ENCODE measurements around the gene SLC25A21.
"Not testable (repeated sequence)": the region's sequence is repeated elsewhere in the genome, so short reads cannot be mapped to it uniquely, and the experiment has no call there.

SLC25A21 gene

DNA sequence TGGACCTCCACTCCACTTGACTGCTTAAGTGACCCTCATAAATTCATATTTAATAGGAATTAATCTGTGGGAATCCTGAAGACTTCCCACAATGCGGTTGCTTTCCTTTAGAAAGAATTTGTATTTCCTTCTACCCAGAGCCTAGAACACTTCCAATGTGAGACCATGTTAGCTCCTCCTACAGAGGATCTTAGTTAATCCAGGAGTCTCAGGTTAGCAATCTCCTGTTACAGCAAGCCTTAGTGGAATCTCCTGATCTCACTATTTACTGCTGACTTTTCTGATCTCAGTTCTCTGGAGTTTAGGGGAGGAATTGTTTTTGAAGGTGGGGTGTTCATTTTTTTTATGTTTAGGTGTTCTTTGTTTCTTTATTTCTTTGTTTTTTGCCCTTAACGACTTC is 186.0 kb downstream of the SLC25A21 start:
- no peak for DNase-seq (ENCODE audit: low read depth, low spot score)

DNA sequence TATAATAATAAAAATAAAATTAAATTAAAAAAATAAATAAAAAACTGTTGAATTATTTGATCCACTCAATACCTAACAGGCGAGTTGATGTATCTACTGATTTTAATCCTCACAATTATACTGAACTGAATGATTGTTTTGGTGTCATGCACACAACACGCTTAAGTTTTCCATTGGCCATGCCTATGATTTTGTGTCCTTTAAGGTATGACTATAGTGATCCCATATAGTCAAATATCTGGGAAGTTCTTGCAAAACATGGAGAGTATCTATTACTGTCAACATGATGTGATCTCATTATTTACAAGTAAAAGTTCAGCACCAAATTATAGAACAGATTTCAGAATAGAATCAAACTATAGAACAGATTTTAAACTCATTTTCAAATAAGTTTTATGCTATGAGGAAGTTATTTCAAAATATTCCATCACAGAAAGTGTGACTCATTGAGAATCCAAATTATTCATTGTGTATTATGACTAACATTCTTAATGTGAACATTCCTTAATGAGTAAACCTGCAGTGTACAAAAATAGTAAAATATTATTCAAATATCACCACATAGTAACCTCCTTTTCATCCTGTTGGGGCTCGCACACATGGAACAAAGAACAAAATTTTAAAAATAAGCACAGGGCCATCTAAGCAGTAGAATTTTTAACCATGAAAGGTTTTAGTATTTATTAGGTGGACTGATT is 190.4 kb downstream of the SLC25A21 start:
- DNase-seq (ENCODE audit: low read depth, low spot score): no peak

DNA sequence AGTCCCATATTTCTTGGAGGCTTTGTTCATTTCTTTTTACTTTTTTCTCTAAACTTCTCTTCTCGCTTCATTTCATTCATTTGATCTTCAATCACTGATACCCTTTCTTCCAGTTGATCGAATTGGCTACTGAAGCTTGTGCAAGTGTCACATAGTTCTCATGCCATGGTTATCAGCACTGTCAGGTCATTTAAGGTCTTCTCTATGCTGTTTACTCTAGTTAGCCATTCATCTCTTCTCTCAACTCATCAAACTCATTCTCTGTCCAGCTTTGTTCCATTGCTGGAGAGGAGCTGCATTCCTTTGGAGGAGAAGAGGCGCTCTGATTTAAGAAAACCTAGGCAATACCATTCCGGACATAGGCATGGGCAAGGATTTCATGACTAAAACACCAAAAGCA is 192.0 kb downstream of the SLC25A21 start:
- DNase-seq (ENCODE audit: low read depth, low spot score): not testable (repeated sequence)

DNA sequence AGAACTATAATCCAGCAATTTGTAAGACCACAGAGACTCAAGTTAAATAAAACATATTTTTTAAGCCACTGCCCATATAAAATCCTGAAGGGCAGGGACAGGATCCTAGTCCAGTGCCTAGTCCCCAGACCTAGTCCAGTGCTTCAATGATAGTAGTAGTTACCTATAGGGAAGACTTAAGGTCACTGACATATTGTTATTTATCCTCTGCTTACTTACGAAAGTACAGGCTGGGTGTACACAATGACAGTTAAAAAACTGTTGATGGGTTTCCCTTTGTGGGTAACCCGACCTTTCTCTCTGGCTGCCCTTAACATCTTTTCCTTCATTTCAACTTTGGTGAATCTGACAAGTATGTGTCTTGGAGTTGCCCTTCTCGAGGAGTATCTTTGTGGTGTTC is 192.5 kb downstream of the SLC25A21 start:
- DNase-seq (ENCODE audit: low read depth, low spot score): no peak

DNA sequence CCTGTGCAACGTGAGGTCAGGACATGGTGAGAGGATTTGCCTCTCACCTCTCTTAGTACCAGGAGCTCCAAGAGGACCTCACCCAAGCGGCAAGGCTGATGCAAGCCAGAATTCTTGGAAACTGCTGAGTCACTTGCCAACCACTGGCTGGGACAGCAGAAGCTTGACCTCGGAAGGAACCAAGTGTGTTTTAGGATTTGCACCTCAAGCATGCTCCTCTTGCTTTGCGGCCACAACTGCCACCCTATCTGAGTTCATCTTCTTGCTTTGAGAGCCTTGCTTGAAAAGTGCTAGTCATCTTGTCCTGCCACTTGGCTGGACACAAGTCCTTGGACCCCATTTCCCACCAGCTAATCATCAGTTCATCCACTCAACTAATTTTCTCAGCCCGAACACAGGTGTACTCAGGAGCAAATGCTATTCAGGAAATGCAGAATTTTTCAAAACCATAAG is 195.8 kb downstream of the SLC25A21 start:
- DNase-seq (ENCODE audit: low read depth, low spot score): no peak

DNA sequence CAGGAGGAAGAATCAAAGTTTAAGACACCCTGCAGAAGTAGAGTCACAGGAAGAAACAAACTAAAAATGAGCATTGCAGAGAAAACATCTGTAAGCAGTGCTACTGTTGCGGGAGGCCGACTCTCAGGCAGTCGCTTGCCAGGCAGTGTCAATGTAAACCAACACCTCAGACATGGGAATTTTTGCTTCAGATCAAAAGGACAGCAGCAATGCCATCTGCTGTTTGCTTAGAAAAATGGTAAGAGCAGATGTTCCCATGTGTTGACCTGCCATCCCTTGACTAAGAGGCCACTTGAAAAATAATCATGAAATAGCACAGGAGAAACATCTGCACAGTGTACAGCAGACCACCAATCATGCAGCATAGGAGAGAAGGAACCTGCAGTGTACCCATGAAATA is 196.6 kb downstream of the SLC25A21 start:
- DNase-seq (ENCODE audit: low read depth, low spot score): no peak

DNA sequence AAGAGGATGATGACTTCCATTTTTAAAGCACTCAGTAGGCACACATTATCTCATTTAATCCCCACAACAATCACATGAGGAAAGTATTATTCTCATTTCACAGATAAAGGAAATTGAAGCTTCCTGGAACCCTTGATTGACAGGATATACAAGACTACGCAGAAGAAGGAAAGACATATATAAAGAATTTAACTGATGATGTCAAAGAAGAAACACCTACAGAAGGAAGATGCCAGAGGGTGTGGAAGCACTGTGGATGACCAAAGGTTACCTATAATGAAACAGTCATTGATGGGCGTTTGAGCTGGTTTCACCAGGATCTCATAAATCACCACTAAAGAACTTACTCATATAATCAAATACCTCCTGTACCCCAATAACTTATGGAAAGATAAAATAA is 197.4 kb downstream of the SLC25A21 start:
- no peak for DNase-seq (ENCODE audit: low read depth, low spot score)

DNA sequence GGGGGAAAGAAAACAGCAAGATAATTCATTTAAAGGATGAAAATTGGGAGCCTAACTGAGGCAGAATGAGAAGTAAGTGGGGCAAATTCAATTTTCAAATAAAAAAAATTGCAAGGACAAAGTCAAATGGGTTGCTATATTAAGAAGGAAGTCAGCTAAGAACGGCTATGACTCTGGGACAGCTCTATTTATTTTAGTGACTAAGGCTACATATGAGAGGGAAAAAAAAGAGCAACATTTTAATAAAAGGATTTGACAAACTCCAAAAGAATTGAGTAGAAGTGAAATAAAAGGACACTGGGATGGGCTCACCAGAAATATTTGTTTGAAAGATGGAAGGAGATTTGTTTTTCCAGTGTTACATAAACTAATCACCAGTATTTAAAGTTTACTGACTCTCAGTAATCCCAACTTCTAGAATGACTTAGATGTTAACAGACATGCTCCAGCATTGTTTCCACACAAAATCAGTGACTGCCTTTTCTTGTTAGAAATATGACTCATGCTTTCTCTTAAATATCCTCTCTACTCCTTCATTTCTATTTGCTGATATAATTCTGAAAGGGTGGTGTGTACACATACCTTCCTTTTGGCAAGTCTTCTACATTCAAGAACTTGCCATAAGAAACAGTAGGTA is 198.5 kb downstream of the SLC25A21 start:
- DNase-seq (ENCODE audit: low read depth, low spot score): no peak

DNA sequence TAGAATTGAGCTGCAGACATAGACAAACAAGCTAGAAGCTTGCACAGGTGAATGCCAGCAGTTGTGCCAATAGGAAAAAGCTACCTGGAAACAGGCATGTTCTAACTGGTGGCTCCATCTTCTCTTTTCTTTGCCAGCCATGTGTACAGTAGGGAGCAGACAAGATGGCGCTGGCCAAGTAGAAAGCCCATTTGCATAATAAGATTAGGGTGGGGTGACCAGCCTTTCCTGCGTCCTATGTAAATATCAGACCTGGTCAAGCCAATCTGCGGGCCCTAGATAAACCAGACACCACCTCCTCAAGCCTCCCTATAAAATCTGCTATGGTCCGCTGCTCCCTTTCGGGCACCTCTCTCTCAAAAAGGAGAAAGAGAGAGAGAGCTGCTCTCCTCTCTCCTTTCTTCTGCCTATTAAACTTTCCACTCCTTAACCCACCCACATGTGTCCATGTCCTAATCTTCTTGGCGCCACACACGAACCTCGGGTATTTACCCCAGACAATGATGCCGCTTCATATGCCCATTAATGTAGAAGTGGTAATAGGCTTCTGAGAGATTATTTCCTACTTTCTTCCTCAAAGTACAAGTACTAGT is 201.0 kb downstream of the SLC25A21 start:
- no peak for DNase-seq (ENCODE audit: low read depth, low spot score)

DNA sequence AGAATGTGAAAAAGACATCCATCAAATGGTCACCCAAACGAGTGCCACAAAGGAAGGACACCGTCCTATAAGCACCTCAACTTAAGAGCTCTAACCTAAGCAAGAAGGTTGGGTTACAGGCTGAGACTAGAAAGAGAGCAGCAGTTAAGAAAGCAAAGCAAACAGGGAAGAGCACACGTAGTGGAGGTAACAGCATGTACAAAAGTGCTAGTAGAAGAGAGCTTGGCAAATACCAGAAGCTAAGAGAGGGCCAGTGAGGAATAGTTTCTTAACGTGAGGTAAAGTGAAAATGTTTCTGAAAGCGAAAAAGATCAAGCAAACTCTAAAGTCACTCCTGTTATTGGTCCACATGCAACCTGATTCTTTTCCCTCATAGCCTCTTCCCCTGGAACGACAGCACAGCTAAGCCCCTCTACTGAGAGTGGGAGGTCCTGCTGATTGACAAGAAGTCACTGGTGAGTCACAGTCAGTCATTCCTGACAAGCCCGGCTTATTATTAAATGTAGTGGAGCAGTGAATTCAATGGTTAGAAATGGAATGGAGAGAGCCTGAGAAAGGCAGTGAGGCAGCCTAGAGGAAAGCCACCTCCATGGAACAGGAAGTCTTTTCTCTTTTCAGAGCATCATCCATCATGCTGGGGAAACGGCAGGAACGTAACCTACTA is 204.4 kb downstream of the SLC25A21 start:
- no peak for DNase-seq (ENCODE audit: low read depth, low spot score)

DNA sequence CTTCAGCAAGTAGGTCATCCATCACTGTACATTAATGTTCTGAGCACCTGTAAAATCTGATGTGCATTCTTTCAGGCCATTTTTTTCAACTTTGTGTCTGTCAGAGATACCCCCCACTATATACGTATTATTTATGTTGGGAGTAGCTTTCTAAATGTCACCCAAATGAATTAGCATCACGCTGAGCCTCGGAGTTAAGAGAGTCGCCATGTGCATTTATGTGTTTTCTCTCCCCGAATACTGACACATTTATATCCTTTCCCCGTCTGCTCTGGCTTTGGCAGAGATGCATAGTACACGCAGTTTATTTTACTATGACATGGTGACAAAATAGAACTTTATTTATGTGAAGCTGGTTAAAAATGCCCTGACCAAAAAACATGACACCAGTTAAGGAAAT is 216.4 kb downstream of the SLC25A21 start:
- no peak for DNase-seq (ENCODE audit: low read depth, low spot score)

DNA sequence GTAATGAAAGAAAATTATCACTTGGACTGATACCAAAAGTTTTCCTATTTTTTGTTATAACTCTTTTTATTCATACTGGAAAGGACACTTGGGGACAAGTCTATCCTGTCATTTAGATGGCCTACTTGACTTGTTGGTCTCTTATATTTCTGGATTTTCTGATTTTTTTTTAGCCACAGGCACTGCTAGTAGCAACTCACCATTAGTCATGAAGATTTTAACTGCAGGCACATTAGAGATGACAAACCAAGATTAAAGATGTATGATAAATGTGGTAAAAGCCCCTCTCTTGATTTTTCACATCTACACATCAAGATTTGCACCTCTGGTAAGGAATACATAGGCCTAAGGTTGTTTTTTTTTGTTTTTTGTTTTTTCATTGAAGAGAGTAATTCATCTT is 217.0 kb downstream of the SLC25A21 start:
- DNase-seq (ENCODE audit: low read depth, low spot score): no peak

DNA sequence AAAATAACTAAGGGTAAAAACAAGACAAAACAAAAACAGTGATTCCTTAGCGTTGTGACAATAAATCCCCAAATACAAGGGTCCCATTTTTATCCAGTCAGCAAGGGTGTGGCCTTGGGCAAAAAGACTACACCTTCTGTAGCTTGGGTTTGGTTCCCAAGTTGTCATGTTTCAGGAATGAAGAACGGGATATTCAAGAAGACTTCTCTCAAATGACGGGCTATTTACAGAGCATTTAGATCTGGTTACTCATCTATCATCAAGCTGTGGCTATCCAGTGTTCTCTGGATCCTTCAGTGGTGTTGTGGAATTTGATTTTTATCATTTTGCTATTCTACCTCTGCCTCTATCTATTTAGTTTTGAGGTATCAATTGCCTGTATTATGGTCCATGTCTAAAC is 219.7 kb downstream of the SLC25A21 start:
- no peak for DNase-seq (ENCODE audit: low read depth, low spot score)

DNA sequence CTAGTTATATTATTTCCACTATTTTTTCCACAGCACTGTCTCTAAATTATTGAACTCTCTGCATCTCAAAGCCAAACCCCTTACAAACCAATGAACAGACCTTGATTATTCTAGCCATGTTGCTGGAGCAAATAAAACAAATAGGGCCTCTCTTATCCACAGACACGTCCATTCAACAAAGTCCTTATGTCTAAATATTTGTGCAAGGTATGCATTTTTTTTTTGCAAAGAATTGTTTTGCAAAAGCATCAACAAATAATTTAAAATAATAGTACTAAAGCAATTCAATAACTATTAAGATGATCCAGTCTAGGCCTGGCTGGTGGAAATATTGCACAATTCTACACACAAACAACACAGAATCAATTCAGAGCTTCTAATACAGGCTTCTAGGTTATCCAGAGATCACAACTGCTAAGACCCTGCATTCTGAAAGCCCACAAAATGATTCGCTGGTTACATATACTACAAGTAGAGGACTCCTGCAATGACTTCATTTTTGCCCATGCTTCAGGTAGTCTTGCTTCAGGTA is 221.0 kb downstream of the SLC25A21 start:
- DNase-seq (ENCODE audit: low read depth, low spot score): no peak

DNA sequence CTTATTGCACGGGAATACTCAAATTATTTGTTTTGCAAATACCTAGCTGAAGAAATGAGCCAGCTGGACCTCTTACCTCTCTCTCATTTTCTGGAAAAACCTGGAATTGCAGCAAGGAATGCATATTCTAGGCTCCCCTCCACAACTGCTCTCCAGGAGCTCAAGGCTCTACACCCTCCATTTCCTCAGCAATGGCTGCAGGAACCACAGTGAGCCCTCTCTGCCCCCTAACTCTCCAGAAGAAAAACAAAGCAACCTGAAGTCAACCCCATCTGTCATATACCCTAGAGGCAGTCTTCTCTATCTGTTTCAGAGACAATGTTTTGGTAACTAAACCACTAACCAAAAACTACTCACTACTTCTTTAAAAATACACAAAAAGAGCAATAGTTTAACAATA is 221.6 kb downstream of the SLC25A21 start:
- no peak for DNase-seq (ENCODE audit: low read depth, low spot score)

DNA sequence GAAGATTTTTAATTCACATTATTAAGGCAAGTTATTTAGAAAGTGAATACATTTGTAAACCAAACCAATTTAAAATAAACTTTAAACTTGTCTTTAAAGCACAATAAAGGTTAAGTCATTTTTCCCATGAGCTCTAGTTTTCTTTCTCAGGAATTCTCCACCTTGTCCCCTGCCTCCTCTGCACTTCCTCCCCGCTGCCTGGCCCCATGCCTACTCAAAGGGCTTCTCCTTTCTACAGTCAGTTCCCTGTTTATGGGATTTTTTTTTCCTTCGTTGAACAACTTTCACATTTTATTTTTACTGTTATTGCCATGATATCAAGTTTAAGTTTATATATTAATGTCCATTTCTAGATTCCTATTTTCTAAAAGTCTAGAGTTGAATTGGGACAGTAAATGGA is 223.0 kb downstream of the SLC25A21 start:
- no peak for DNase-seq (ENCODE audit: low read depth, low spot score)

DNA sequence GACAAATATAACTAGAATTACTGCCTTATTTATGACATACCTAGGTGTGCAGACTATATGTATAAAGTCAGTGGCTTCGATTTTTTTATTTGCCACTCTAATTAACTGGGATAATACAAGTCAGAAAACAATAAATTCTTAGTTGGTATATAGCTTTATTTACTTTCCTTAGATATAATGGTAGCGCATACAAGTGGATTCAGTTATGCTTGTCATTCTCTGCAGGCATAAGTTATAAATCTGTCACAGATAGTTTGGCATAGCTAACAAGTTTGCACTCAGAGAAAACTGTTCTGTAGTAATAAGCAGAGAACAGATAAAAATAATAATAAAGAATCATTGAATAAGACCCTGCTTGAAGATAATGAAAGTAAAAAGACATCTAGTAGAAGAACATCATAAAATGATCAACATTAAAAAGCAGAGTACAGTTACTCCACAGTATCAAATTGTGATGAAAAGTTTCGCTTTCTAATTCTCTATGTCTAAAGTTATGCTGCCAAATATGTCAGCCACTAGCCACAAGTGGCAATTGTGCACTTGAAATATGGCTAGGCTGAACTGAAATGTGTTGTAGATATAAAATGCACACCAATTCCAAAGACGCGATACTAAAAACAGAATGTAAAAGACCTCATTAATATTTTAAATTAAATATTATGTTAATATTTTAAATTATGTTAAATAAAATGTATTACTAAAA is 224.1 kb downstream of the SLC25A21 start:
- DNase-seq (ENCODE audit: low read depth, low spot score): no peak

DNA sequence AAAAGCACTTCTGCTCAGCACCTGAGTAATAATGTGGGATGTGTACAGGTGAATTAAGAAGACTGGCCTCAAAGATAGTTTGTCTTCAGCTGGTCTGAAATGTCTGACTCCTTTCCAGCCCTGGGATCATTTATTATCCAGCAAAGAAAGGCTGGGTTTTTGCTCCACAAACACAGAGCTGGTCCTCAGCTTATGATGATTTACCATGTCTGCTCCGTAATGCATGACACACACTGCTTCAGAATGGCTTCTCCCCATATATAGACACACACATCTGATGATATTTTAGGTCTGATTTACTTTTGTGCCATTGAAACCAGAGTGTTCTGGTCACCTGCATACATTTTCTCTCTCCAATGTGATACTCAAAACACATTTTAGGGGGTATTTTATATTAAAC is 225.0 kb downstream of the SLC25A21 start:
- no peak for DNase-seq (ENCODE audit: low read depth, low spot score)

DNA sequence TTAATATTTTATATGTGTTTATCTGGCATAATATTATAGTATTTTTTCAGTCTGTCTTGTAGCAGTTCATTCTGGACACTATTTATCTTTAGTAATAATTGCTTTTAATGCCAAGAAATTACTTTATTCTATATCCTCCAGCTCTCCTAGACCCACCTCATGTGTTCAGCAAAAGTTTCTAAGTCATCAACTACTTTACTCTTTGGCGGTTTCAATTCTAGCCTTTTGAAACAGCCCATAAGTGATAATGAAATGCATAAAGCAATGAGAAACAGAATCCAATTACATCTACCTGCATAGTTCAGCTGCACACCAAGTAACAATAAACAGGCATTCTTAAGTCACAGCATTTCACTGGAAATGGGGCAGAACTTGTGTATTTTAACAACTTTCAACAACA is 225.5 kb downstream of the SLC25A21 start:
- no peak for DNase-seq (ENCODE audit: low read depth, low spot score)

DNA sequence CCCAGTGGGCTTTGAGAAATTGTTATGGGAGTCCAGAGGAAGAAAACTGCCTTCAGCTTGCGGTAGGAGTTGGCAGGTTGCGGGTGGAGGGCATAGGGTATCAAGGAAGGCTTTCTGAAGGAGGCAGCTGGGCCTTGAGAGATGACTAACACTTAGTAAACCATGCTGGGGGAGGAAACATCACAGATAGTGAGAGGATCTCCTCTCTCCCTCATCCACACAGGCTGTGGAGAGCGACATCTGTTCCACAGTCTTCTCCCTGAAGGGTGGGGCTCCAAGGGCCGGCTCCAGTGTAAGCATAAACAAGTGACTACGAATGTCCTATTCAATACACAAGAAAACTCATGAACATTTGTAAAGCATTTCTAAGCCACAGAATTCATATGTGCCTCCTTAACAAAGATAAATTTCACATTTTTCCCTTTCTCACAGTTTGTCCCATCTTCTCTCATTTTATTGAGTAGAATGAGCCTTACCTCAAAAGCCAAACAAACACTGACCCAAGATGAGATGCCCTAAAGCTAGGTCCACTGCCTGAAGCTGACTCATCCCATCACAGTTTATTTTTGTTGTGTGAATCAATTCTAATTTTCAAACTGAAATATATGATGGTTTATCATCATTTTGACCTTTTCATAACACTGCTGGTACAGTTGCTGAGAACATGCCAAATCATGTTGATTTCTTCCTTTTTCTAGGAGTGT is 227.9 kb downstream of the SLC25A21 start:
- DNase-seq (ENCODE audit: low read depth, low spot score): no peak

Measured in activated CD4-positive, CD25-positive, alpha-beta regulatory T cell treated with anti-CD3 and anti-CD28 coated beads, Interleukin-2, amount 50 U/mL, for 16 hours (primary cell).